ENCODE measurements around the gene PIGU. TPM values are rescaled to one million over a fixed set of nuclear protein-coding genes. Genes with fewer than 3 reads are reported as not detected.

Gene PIGU
- total and polyA plus RNA-seq, 2 of the 13 experiments (the other 11 are each of a cell fraction or from before 2014, with no cell fraction given), result 45.5 to 231 TPM

GRCh38 chr20:34705397-34706301 is 28.8 kb upstream of the PIGU start (continued):
- TF ChIP-seq, protein P1, sequence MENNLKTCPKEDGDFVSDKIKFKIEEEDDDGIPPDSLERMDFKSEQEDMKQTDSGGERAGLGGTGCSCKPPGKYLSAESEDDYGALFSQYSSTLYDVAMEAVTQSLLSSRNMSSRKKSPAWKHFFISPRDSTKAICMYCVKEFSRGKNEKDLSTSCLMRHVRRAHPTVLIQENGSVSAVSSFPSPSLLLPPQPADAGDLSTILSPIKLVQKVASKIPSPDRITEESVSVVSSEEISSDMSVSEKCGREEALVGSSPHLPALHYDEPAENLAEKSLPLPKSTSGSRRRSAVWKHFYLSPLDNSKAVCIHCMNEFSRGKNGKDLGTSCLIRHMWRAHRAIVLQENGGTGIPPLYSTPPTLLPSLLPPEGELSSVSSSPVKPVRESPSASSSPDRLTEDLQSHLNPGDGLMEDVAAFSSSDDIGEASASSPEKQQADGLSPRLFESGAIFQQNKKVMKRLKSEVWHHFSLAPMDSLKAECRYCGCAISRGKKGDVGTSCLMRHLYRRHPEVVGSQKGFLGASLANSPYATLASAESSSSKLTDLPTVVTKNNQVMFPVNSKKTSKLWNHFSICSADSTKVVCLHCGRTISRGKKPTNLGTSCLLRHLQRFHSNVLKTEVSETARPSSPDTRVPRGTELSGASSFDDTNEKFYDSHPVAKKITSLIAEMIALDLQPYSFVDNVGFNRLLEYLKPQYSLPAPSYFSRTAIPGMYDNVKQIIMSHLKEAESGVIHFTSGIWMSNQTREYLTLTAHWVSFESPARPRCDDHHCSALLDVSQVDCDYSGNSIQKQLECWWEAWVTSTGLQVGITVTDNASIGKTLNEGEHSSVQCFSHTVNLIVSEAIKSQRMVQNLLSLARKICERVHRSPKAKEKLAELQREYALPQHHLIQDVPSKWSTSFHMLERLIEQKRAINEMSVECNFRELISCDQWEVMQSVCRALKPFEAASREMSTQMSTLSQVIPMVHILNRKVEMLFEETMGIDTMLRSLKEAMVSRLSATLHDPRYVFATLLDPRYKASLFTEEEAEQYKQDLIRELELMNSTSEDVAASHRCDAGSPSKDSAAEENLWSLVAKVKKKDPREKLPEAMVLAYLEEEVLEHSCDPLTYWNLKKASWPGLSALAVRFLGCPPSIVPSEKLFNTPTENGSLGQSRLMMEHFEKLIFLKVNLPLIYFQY (CRISPR knock-in tag; IDR thresholded peaks at IDR 0.05; ENCODE audit: borderline replicate concordance), result no peak
- peak; percentile 28; the same call in 1 of the 2 replicates for TF ChIP-seq BRCA1 (CRISPR knock-in tag; IDR thresholded peaks at IDR 0.05)
- TF ChIP-seq, protein P2, sequence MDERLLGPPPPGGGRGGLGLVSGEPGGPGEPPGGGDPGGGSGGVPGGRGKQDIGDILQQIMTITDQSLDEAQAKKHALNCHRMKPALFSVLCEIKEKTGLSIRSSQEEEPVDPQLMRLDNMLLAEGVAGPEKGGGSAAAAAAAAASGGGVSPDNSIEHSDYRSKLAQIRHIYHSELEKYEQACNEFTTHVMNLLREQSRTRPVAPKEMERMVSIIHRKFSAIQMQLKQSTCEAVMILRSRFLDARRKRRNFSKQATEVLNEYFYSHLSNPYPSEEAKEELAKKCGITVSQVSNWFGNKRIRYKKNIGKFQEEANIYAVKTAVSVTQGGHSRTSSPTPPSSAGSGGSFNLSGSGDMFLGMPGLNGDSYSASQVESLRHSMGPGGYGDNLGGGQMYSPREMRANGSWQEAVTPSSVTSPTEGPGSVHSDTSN (CRISPR knock-in tag; IDR thresholded peaks at IDR 0.05), result no peak
- TF ChIP-seq GZF1 (CRISPR knock-in tag; IDR thresholded peaks at IDR 0.05), result no peak
- no peak for TF ChIP-seq REL (CRISPR knock-in tag; conservative IDR thresholded peaks at IDR 0.05)
- TF ChIP-seq ZSCAN25 (CRISPR knock-in tag; IDR thresholded peaks at IDR 0.05), result 0 out of 2 replicates have a peak, but pooled peaks have one; percentile 18
- TF ChIP-seq SRSF9 (IDR thresholded peaks at IDR 0.05; ENCODE audit: borderline replicate concordance, insufficient read depth, low read depth, low read length, poor library complexity, severe bottlenecking), result no peak
- no peak for TF ChIP-seq FOXM1 (CRISPR knock-in tag; IDR thresholded peaks at IDR 0.05)
- TF ChIP-seq SOX5 (CRISPR knock-in tag; IDR thresholded peaks at IDR 0.05; ENCODE audit: borderline replicate concordance), result peak; percentile 37; the same call in 1 of the 2 replicates
- TF ChIP-seq MEIS1 (CRISPR knock-in tag; IDR thresholded peaks at IDR 0.05; ENCODE audit: borderline replicate concordance), result no peak
